Fibroblast of skin of right biceps (primary cell): ENCODE measurements around the gene GH2.
"Not testable (repeated sequence)": the region's sequence is repeated elsewhere in the genome, so short reads cannot be mapped to it uniquely, and the experiment has no call there.

Experiments used
- DNase-seq: peaks from one replicate; pipeline ENCODE4 v3.0.0-alpha.2; 2013

GH2 gene

DNA sequence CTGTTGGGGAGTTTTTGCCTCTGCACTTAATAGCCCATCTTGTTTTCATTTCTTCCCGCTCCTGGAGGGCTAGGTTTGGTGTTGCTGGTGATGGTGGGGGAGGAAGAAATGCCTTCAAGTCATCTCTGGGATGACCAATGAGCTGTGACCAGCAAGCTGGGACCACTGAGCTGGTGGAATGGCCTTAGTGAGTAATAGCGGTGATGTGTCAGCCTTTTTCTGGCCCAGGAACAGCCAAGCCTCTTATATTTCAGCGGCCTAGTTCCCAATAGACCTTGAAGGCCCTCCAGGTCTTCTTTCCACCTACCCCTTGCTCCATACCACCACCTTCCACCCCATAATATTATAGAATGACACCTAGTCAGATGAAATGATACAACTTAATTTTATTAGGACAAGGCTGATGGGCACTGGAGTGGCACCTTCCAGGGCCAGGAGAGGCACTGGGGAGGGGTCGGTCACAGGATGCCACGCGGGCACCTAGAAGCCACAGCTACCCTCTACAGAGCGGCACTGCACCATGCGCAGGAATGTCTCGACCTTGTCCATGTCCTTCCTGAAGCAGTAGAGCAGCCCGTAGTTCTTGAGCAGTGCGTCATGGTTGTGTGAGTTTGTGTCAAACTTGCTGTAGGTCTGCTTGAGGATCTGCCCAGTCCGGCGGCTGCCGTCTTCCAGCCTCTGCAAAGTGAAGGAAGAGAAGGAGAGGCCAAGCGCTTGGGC is 9.9 kb downstream of the GH2 start:
- DNase-seq: peak; percentile 31

- peak; percentile 24 for DNase-seq
Observed at GRCh38 chr17:63870292-63870665, 11.5 kb downstream of the GH2 start.

- peak; percentile 67 for DNase-seq
Observed at GRCh38 chr17:63869491-63870291, 12.1 kb downstream of the GH2 start.

DNA sequence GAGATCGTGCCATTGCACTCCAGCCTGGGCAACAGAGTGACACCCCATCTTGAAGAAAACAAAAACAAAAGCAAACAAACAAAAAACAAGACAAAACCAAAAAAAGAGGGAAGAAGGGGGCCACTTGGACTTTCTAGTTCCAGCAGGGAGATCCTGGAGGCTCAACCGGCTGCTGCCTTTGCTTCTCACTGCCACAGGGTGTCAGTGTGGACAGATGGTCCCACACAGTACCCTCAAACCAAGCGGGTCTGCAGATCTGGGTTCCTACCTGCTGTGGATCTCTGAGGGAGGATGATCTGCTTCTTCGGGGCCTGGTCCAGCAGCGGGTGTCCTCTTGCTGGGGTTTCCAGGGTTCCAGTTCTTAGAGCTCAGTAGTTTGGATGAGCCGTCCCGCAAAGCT is 15.1 kb downstream of the GH2 start:
- DNase-seq: not testable (repeated sequence)

- DNase-seq: no peak
Observed at GRCh38 chr17:63859257-63859656, 22.5 kb downstream of the GH2 start.

DNA sequence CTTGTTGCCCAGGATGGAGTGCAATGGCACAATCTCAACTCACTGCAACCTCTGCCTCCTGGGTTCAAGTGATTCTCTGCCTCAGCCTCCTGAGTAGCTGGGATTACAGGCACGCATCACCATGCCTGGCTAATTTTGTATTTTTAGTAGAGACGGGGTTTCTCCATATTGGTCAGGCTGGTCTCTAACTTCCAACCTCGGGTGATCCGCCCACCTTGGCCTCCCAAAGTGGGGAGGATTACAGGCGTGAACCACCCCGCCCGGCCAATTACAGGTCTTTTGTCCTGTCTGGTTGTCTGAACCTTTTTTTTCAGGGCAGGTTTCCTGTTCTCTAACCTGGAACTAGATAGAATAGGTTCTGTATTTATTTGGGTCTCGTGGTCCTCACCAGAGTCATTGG is 25.3 kb downstream of the GH2 start:
- not testable (repeated sequence) for DNase-seq

- no peak for DNase-seq
Observed at GRCh38 chr17:63855185-63855584, 26.6 kb downstream of the GH2 start.

GRCh38 chr17:63854709-63855108 is 27.0 kb downstream of the GH2 start:
- no peak for DNase-seq

DNA sequence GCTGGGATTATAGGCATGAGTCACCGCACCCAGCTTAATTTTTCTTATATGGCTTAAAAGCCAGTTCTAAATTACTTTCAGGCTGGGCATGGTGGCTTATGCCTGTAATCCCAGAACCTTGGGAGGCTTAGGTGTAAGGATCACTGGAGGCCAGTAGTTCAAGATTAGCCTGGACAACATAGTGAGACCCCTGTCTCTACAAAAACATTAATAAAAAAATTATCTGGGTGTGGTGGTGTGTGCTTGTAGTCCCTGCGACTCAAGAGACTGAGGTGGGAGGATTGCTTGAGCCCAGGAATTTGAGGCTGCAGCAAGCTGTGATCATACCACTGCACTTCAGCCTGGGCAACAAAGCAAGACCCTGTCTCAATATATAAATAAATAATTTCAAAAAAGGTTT is 28.5 kb downstream of the GH2 start:
- DNase-seq: no peak

- DNase-seq: no peak
Observed at GRCh38 chr17:63850401-63850800, 31.3 kb downstream of the GH2 start.

- DNase-seq: peak; percentile 93
Observed at GRCh38 chr17:63848834-63849689, 32.7 kb downstream of the GH2 start.

- DNase-seq: no peak
Observed at GRCh38 chr17:63847525-63848249, 34.1 kb downstream of the GH2 start.

- DNase-seq: no peak
Observed at GRCh38 chr17:63845509-63845908, 36.2 kb downstream of the GH2 start.

- DNase-seq: no peak
Observed at GRCh38 chr17:63843910-63844677, 37.6 kb downstream of the GH2 start.

DNA sequence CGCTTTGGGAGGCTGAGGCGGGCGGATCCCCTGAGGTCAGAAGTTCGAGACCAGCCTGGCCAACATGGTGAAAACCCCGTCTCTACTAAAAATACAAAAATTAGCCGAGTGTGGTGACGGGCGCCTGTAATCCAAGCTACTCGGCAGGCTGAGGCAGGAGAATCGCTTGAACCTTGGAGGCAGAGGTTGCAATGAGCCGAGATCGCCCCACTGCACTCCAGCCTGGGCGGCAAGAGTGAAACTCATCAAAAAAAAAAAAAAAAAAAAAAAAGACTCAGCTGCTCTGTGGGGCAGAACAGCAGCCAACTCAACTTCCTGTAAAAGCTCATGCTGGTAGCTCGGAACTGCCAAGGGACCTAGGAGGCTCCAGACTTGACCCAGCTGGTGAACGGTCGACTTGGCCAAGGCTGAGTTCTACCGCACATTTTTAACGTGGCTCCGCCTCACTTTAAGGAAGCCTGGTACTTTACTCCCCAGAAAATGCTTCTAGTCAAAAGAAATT is 38.3 kb downstream of the GH2 start:
- peak; percentile 58 for DNase-seq

DNA sequence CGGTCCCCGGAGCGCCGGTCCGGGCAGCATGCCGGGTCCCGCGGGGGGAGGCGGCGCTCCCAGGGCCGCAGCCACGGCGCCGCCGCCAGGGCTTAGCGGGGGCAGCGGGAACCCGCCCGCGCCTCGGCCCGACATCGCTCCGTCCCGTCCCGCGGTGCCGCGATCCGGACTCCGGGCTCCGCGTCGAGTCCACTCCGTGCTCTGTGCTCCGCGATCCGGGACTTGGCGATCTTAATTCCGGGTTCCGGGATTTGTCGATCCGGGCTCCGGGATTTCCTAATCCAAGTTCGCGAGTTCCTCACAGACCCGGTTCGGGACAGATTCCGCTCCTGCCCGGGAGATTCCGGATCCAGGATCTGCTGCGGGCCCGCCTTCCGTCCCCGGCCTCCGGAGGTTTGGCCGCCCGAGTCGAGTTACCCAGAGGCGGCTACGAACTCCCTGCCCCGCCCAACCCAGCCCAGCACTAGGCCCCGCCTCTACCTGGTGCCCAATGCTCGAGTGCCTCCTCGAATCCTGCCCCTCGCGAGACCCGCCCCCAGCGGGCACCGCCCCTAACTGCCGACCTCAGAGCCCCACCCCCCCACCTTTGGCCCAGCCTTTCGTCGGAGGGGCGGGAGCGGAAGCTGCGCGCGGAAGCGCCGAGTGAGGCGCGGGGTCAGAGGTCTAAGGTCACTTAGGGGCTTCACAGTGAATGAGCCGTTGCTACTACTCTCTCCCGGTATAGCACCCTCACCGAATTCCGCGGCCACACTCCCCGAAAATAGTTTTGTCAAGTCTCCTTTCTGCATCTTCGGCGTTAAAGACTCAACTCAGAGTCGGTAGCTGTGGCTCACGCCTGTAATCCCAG is 39.0 kb downstream of the GH2 start, which contains the start of gene SMARCD2:
Gene SMARCD2 (minus strand): TSS at position 146 of the 847 bp plus-strand sequence. CDS start 11 bp downstream, at position 135.
- peak; percentile 99 for DNase-seq

GRCh38 chr17:63842173-63842539 is 39.6 kb downstream of the GH2 start:
- DNase-seq: no peak

GRCh38 chr17:63841350-63842172 is 40.2 kb downstream of the GH2 start:
- DNase-seq: peak; percentile 28

DNA sequence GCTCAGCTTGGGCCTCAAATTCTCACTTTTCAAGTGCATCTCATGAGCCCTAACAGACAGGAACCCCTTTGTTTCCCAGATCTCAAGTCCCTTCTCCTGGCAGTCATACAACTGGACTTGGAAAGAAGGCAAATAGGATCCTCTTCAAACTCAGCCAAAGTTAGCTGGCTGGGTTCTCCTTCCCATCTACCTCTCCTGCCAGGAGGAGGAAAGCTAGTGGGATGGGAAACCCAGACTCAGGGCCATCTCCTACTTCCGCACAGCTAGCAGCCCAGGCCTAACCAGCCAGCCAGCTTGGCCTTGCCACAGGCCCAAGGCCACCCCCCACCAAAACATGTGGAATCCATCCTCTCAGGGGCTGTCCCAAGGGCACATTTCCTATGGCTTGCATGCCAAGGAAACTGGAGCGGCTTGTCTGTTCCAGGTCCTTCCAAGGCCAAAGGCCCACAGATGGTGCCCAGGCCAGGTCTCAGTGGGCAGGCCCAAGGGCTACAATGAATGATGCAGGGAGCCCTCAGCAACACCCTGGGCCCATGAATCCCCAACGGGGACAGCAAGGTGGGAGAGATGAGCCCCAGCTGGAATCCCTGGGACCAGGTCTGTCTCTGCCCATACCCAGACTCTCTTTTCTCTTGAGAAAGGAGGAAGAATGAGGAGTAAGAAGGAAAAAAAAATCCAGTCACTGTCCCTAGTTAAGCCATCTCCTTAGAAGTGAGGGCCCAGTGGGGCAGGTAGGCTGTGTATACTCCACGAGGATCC is 41.0 kb downstream of the GH2 start:
- DNase-seq: no peak
